Measurements from ENCODE around the gene CTBP2.
"Not testable (repeated sequence)": the region's sequence is repeated elsewhere in the genome, so short reads cannot be mapped to it uniquely, and the experiment has no call there.

Gene CTBP2

DNA sequence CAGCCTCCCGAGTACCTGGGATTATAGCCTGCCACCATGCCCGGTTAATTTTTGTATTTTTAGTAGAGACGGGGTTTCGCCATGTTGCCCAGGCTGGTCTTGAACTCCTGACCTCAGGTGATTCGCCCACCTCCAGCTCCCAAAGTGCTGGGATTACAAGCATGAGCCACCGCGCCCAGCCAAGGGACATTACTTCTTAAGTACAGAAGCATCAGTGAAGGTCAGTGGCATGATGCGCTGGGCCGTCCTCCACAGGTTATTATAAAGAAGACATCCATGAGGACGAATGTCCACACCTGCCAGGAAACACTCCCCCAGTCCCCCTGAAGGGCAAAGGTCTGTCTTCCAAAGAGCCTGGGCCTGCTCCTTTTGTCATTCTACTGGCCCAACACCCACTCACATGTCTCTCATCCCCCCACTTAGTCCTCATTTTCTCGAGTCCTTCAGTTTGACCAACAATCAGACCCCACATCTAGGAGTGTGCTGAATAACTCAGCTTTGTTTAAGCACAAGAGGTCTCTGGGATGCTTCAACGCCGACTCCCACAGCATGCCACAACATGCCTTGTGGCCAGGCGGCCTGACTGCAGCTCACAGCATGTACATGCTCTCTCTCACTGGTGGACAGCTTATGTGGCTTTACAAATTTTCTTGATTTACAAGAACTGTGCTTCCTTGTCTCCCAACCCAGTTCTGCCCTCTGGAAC is 73.0 kb downstream of the CTBP2 start:
- no peak for DNase-seq (ENCODE audit: low read depth in 2 of 2)

GRCh38 chr10:125086691-125087090 is 73.7 kb downstream of the CTBP2 start:
- no peak for DNase-seq (ENCODE audit: low read depth in 2 of 2)

- no peak for DNase-seq (ENCODE audit: low read depth in 2 of 2)
Observed at GRCh38 chr10:125085258-125086054, 74.9 kb downstream of the CTBP2 start.

DNA sequence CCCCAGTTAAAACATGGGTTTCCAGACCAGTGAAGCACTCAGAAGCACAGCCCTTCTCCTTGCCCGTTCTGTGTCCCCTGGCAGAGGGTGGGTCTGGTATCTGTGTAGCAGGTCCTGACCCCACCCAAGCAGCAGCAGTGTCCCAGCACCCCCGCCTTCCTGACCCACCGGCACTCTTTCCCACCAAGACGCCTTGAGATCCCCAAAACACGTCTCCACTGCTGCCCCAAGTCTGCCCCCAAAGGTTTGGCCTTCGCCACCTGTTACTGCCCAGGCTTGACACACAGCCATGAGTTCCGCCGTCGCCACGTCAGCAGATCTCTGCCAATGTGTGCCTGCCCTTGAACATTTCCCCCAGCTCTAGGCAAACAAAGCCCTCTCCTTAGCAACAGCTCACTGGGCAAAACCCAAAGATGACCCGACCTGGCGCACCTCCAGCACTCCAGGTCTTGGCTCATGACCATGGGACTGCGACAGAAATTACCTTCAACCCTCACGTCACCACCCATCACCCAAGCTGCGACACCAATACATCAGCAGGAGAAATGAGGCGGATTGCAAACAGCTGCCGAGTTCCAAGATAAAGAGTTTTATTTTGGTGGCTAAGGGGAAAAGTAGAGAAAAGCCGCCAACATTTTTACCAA is 75.6 kb downstream of the CTBP2 start:
- no peak for DNase-seq (ENCODE audit: low read depth in 2 of 2)

DNA sequence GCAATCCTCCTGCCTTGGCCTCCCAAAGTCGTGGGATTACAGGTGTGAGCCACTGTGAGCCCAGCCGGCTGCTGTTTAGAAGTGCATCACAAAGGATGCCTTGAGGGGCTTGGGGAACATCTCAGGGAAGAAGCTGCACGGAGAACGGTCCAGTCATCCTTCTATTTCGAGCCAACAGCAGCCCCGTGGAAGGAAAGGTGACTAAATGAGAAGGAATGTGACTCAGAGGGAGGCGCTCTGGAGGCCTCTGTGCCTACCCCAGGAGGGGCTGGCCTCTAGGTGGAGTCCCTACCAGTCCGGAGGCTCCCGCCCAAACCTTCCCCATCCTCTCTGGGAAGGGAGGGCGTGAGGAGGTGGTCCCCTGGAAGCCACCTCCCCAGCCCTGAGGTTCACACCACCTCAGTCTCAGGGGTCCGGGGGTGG is 76.2 kb downstream of the CTBP2 start:
- DNase-seq (ENCODE audit: low read depth in 2 of 2): no peak

DNA sequence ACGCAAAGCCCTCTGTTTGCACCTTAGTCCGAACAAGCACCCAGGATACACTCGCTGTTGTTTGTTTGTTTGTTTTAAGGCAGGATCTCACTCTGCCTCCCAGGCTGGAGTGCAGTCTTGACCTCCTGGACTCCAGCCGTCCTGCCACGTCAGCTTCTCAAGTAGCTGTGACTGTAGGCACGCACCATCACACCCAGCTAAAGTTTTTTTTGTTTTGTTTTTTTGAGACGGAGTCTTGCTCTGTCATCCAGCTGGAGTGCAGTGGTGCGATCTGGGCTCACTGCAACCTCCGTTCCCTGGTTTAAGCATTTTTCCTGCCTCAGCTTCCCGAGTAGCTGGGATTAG is 76.8 kb downstream of the CTBP2 start:
- no peak for DNase-seq (ENCODE audit: low read depth in 2 of 2)

DNA sequence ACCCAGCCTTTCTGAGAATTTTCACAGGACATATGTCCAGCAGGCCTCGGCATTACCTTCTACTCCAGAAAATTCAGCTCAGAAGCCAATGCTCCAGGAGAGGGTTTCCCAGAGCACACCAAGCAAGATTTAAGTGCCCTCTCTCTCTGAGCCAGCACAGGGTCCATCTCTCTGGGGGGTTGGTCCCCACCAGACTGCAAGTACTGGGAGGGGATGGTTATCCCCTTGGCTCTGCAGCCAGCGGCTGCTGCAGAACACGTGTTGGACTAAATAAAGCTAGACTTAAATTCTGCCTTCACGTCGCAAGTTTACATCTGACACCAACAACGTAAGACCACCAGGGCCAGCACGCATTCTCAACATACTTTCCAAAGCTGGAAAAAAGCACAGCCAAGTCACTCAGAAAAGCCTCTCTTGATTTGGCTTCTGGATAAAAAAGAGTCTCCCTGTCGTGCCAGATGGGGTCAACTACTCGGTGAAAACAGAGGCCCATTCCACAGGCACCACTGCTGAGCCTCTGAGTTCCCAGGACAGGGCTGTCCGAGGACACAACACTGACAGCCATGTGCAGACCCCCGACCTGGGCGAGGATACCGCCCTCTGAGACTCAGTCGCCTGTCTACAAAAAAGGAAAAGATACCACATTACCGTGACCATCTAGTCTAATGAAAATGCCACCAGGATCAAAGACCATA is 77.3 kb downstream of the CTBP2 start:
- no peak for DNase-seq (ENCODE audit: low read depth in 2 of 2)

GRCh38 chr10:125082471-125082870 is 77.9 kb downstream of the CTBP2 start:
- not testable (repeated sequence) for DNase-seq (ENCODE audit: low read depth in 2 of 2)

DNA sequence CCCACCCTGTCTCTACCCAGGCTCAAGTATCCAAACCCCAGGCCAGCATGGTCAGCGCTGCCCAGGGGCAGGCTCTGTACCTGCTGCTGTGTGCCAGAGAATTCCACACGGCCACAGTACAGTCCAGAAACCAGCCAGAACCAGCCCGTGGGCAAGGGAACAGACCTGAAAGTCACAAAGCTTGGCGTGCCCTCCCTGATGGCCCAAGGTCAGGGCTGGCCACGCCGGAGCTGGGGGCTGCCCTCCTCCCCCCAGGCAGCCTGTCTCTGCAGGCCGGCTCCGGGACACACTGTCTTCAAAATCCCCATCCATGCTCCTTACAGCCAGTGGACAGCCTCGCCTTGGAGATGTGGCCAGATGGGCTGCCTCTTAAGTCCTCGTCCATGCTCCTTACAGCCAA is 78.4 kb downstream of the CTBP2 start:
- no peak for DNase-seq (ENCODE audit: low read depth in 2 of 2)

- DNase-seq (ENCODE audit: low read depth in 2 of 2): no peak
Observed at GRCh38 chr10:125080984-125081383, 79.4 kb downstream of the CTBP2 start.

- no peak for DNase-seq (ENCODE audit: low read depth in 2 of 2)
Observed at GRCh38 chr10:125080296-125080695, 80.1 kb downstream of the CTBP2 start.

DNA sequence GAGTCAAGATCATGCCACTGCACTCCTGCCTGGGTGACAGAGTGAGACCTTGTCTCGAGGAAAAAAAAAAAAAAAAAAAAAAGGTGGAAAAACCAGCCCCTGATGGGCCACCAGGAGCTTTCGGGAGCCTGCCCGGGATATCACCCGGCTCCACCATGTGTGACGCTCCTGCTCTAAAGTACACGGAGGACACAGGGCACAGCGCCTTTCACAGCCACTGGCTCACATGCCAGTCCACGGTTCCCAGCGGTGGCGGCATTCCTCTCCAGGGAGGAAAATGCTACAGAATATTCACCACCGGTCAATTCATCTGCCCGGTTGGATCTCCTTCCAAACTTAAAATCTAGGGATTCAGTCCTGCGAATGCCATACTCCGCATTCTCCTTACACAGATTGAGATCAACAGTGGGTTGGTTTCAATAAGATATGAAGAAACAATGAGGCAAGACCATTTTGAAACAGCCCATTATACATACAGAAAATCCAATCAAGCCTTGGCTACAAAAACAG is 81.2 kb downstream of the CTBP2 start:
- DNase-seq (ENCODE audit: low read depth in 2 of 2): no peak

DNA sequence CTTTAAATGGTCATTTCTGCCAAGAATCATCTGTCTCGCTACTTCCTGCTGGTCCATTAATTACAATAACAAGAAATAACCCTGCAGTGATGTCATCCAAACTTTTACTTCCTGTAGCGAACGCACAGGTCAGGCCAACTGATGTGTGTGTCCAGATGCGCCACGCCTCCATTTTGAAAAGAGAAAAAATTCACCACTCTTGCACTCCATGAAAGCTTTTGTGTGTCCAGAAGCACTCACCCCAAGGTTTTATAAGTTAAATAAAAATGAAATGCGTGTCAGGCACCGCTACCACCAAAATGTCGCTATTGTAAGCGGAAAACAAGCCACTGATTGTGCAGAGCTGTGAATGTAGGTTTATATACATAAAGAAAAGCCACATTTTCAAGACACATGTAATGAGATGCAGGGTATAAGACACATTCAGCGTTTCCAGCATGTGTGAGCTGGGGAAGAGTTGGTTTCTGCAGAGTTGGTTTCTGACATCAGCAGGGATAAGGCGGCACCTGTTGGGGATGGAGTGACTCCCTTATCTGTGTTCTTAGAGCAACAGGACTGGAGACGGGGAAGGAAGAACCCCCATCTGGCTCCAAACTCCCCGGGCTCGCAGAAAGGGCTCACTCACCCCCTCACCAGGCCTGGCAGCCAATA is 83.3 kb downstream of the CTBP2 start:
- no peak for DNase-seq (ENCODE audit: low read depth in 2 of 2)

GRCh38 chr10:125076121-125076825 is 84.1 kb downstream of the CTBP2 start:
- no peak for DNase-seq (ENCODE audit: low read depth in 2 of 2)

DNA sequence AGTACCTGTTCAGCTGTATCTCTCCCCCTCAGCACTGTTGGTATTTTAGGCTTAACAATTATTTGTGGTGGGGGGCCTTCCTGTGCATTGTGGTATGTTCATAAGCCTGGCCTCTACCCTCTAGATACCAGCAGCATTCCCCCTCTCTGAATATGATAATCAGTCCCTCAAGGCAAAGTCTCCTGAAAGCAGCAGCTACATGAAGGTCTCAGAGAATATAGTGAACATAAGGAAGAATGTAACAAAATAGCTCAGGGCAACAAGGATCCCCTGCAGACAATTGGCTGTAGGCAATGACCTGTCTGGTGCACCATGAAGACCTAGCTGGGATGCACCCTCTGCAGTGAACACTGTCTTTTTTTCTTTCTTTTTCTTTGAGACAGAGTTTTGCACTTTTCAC is 86.4 kb downstream of the CTBP2 start:
- no peak for DNase-seq (ENCODE audit: low read depth in 2 of 2)

- DNase-seq (ENCODE audit: low read depth in 2 of 2): no peak
Observed at GRCh38 chr10:125072794-125073193, 87.6 kb downstream of the CTBP2 start.

GRCh38 chr10:125071008-125071407 is 89.4 kb downstream of the CTBP2 start:
- DNase-seq (ENCODE audit: low read depth in 2 of 2): no peak

DNA sequence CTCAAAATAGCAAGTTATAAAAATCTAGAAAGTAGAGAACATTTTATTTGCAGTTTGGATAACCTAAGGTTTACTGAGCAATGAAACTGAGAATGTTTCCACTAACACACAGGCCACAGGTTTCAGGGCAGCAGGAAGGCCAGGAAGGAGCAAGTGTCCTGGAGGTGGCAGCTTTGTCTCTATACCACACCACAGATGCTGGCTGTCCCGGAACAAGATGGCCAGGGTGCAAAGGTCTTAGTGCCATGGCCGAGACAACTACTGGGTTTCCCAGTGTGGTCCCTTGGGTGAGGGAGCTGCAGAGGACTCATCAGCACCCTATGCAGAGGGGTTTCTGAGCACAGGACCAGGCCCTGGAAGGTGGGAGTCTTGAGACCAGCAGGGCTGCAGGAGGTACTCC is 92.0 kb downstream of the CTBP2 start:
- DNase-seq (ENCODE audit: low read depth in 2 of 2): no peak

- no peak for DNase-seq (ENCODE audit: low read depth in 2 of 2)
Observed at GRCh38 chr10:125067764-125068163, 92.6 kb downstream of the CTBP2 start.

DNA sequence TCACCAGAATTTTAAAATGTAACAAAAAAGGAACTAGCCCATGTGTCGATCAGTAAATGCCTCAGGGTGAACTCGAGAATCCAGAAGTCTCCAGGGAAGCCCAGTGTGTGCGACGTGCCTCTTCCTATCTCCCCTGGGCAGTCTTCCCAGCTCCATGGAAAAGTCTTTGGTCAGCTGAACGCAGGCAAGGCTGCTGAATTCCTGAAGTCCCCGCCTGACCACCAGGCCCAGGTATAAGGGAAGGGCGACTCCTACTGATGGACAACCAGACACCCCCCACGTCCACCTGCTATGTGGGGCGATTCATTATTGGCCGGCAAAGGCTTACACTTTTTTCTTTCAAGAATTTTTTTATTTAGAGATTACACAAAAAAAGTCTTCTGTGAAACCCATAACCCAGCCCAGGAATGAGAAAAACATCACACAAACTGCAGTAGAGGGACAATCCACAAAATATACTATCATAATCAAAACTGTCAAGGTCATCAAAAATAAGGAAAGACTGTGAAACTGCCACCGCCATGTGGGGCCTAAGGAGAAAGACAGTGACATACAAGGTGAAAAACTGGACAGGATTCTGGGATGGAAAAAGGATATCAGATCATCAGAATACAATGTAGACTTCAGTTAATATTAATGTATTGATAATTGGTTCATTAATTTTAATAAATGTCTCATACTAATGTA is 93.5 kb downstream of the CTBP2 start:
- no peak for DNase-seq (ENCODE audit: low read depth in 2 of 2)
